ENCODE measurements around the gene LGR6. TPM values are rescaled to one million over a fixed set of nuclear protein-coding genes. Genes with fewer than 3 reads are reported as not detected.

The LGR6 gene
- total and polyA plus RNA-seq, 3 donors from 2014 or later = 8.1 to 18.4 (median 8.3) TPM

DNA sequence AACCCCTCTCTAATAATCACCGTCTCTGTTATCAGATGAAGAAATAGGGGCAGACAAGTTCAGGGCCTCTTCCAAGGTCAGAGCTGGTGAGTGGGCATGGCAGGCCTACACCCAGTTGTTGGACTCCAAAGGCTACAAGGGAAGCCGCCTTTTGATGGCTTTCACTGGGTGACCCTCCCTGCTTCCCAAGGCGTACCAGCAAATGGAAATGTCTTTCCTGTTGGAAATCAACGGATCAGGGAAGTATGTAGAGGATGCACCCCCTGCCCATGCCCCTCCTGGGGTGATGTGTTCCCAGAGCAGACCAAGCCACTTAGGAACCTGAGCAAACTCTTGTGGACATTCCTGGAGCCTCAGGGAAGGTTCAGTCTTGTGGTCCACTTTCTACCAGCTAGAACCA, 47.4 kb downstream of the LGR6 start:
- TF ChIP-seq CTCF (IDR thresholded peaks at IDR 0.05) = no peak
- TF ChIP-seq POLR2A (IDR thresholded peaks at IDR 0.05) = no peak
- no peak overlapping the region for H3K27ac ChIP-seq
- intact Hi-C loops (cut with DNase I; ENCODE audit: low total_unique reads) = no loop called here
- no peak for DNase-seq
- no peak overlapping the region for H3K4me3 ChIP-seq
- H3K9me3 ChIP-seq = no peaks in the 10 kb centered on the region
- no peaks in the 10 kb centered on the region for H3K4me1 ChIP-seq
- no peaks in the 10 kb centered on the region for H3K27me3 ChIP-seq
- WGBS, 2 donors = 82 to 88% methylated on average over 3 to 4 of the region's 4 CpGs
- H3K36me3 ChIP-seq (ENCODE audit: low read depth, missing control alignments) = no peaks in the 10 kb centered on the region

DNA sequence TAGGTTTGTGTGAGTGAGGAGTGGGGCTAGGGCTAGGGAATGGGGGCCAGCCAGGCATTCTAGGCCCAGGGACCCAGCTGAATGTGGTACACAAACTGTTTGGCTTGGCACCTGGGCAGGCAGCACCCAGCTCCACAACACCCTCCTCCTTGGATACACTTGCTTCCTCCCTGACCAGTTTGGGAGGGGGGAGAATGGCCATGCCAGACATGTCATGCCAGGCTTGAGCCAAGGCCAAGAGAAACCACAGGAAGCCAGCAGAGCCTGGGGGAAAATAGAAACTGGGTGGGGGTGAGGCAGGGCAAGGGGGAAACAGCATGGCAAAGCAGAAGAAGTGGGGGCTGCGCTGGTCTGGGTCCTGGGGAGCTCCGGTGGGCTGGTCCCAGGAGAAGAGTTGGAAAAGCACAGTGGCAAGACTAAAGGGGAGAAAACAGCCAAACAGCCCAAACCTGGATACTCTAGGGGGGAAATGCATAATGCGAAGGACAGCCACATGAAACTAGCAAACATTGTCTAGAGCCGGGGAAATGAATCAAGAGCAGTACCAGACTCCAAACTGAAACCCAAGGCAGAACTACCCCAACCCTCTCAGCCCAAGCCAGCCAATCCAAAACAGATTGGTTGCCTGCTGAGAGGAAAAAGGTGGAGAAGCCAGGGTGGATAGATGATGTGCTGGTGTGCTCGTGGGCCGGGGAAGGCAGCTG, 47.9 kb downstream of the LGR6 start:
- no peak overlapping the region for H3K27ac ChIP-seq

DNA sequence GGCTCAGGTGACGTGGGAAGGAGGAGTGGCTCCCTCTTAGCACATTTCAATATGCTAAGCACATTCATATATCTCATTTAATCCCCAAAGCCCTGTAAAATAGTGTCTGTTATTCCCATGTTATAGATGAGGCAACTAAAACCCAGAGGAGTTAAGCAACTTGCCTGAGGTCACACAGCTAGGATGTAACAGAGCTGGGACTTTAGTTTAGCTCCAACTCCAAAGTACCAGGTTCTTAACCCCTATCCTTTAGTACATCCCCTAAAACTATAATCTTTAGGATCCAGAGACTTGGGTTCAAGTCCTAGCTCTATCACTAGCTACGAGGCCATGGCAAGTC, 48.5 kb downstream of the LGR6 start:
- intact Hi-C loops (cut with DNase I; ENCODE audit: low total_unique reads) = no loop called here
- TF ChIP-seq POLR2A (IDR thresholded peaks at IDR 0.05) (no peak), CTCF (IDR thresholded peaks at IDR 0.05) (no peak)
- no peaks in the 10 kb centered on the region for H3K4me1 ChIP-seq
- H3K36me3 ChIP-seq (ENCODE audit: low read depth, missing control alignments) = no peaks in the 10 kb centered on the region
- no peaks in the 10 kb centered on the region for H3K27me3 ChIP-seq
- DNase-seq = no peak
- no peaks in the 10 kb centered on the region for H3K9me3 ChIP-seq
- H3K4me3 ChIP-seq = no peak overlapping the region
- no peak overlapping the region for H3K27ac ChIP-seq
- 79 to 84% methylated on average over 2 of the region's 2 CpGs for WGBS, 2 donors

More for the DNA sequence above, 47.9 kb downstream of the LGR6 start:
- no peak for DNase-seq
- 76 to 88% methylated on average over 6 of the region's 6 CpGs for WGBS, 2 donors
- Histone ChIP-seq H3K27me3 (no peaks in the 10 kb centered on the region), H3K4me1 (no peaks in the 10 kb centered on the region), H3K9me3 (no peaks in the 10 kb centered on the region), H3K36me3 (ENCODE audit: low read depth, missing control alignments) (no peaks in the 10 kb centered on the region), H3K4me3 (no peak overlapping the region)
- intact Hi-C loops (cut with DNase I; ENCODE audit: low total_unique reads) = no loop called here
- TF ChIP-seq POLR2A (IDR thresholded peaks at IDR 0.05) (no peak), CTCF (IDR thresholded peaks at IDR 0.05) (no peak)

- H3K9me3 ChIP-seq = no peaks in the 10 kb centered on the region
- H3K27me3 ChIP-seq = no peaks in the 10 kb centered on the region
- H3K36me3 ChIP-seq (ENCODE audit: low read depth, missing control alignments) = no peaks in the 10 kb centered on the region
- 73 to 87% methylated on average over 3 of the region's 3 CpGs for WGBS, 2 donors
- no peak for DNase-seq
- H3K27ac ChIP-seq = no peak overlapping the region
- no peaks in the 10 kb centered on the region for H3K4me1 ChIP-seq
- H3K4me3 ChIP-seq = no peak overlapping the region
- intact Hi-C loops (cut with DNase I; ENCODE audit: low total_unique reads) = no loop called here
- TF ChIP-seq CTCF (IDR thresholded peaks at IDR 0.05) (no peak), POLR2A (IDR thresholded peaks at IDR 0.05) (no peak)
Measured at GRCh38 chr1:202243006-202243405, 49.4 kb downstream of the LGR6 start.

DNA sequence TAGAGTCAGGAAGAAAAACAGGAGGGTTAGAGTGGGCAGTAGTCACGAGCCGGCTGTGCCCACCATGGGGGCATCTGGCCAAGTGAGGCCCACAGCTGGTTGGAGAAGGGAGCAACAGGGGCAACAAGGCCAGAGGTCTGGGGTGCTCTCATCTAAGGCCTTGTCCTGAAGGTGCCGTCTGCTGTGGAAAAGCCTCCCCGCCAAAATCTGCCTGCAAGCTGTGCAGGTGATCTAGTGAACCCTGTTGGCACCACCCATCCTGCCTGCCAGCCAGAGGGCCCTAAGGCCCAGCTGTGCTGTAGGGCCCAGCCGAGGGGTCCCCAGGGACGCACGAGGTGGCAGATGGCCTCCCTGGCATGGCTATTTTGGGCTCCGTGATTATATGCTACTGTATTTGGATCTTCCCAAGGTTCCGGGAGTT, 51.3 kb downstream of the LGR6 start:
- Histone ChIP-seq H3K9me3 (no peaks in the 10 kb centered on the region), H3K4me1 (no peaks in the 10 kb centered on the region), H3K4me3 (no peak overlapping the region), H3K27me3 (no peaks in the 10 kb centered on the region), H3K36me3 (ENCODE audit: low read depth, missing control alignments) (no peaks in the 10 kb centered on the region), H3K27ac (no peak overlapping the region)
- 89 to 94% methylated on average over 3 to 9 of the region's 9 CpGs for WGBS, 2 donors
- intact Hi-C loops (cut with DNase I; ENCODE audit: low total_unique reads) = no loop called here
- no peak for DNase-seq
- no peak for TF ChIP-seq POLR2A (IDR thresholded peaks at IDR 0.05)
- TF ChIP-seq CTCF (IDR thresholded peaks at IDR 0.05) = no peak

Measured in testis (tissue), 3 donors.